Skeletal muscle tissue (tissue), 4 donors: Measurements from ENCODE around the gene SMCO1. TPM values are rescaled to one million over a fixed set of nuclear protein-coding genes. Genes with fewer than 3 reads are reported as not detected.
A peak's percentile ranks its signal among the peaks of the same experiment; 100 is the strongest.
"Not testable (repeated sequence)": the region's sequence is repeated elsewhere in the genome, so short reads cannot be mapped to it uniquely, and the experiment has no call there.

ENCODE experiments used
- H3K27ac ChIP-seq: one replicate; pipeline ENCODE4 v1.7.0; 2013; ENCODE audit warnings: mild to moderate bottlenecking, low read depth, low read length, inconsistent platforms
- H3K27me3 ChIP-seq, 3 donors: one replicate each; pipeline ENCODE4 v1.7.0; 2013; ENCODE audit warnings: low read length in 3 of 3; ENCODE audit not compliant: control insufficient read depth in 3 of 3, insufficient read depth in 3 of 3
- H3K36me3 ChIP-seq, 3 donors: one replicate each; pipeline ENCODE4 v1.7.0; 2013; ENCODE audit warnings: low read length in 3 of 3; ENCODE audit not compliant: control insufficient read depth in 3 of 3, insufficient read depth in 3 of 3
- H3K4me1 ChIP-seq, 3 donors: one replicate each; pipeline ENCODE4 v1.7.0; 2013; ENCODE audit warnings: low read length in 3 of 3, mild to moderate bottlenecking in 3 of 3; ENCODE audit not compliant: control insufficient read depth in 3 of 3, insufficient read depth in 3 of 3
- H3K4me3 ChIP-seq, 3 donors: one replicate each; pipeline ENCODE4 v1.7.0; 2013; ENCODE audit warnings: low read length in 3 of 3
- H3K9ac ChIP-seq, 3 donors: one replicate each; pipeline ENCODE4 v1.7.0; 2013; ENCODE audit warnings: low read length in 3 of 3, mild to moderate bottlenecking in 3 of 3, moderate library complexity in 2 of 3, low read depth in 1 of 3
- H3K9me3 ChIP-seq, 3 donors: one replicate each; pipeline ENCODE4 v1.7.0; 2013; ENCODE audit warnings: low read length in 3 of 3; ENCODE audit not compliant: control insufficient read depth in 3 of 3
- total RNA-seq: library from RNA; depleted of rRNA; stranded (reverse); fragments of >200 nt; gene quantifications from one replicate; pipeline ENCODE4 v1.2.3, GENCODE V29; 2014
- donor health status: Osteomylitis.

Gene SMCO1
- total RNA-seq, 1 donor from 2014 or later = 3.7 TPM

- Histone ChIP-seq H3K9ac (peak overlapping the region in 1 of 3 donors; percentile 51), H3K4me1 (peaks cover 0 to 16% (median 3%) of the 10 kb centered on the region in 3 donors), H3K36me3 (peaks cover 9 to 13% (median 11%) of the 10 kb centered on the region in 3 donors)
- H3K4me3 ChIP-seq, H3K9me3 ChIP-seq, H3K27ac ChIP-seq, H3K27me3 ChIP-seq: not testable (repeated sequence)
These were observed 3.3 kb downstream of the SMCO1 start for GRCh38 chr3:196511646-196512425.

GRCh38 chr3:196511108-196511507 is 4.0 kb downstream of the SMCO1 start:
- not testable (repeated sequence) for H3K27ac ChIP-seq, H3K4me3 ChIP-seq, H3K9ac ChIP-seq, H3K9me3 ChIP-seq, H3K27me3 ChIP-seq
- H3K36me3 ChIP-seq = peaks cover 13 to 20% (median 15%) of the 10 kb centered on the region in 3 donors
- peaks cover 0 to 11% (median 0%) of the 10 kb centered on the region in 3 donors for H3K4me1 ChIP-seq

GRCh38 chr3:196506687-196507086 is 8.5 kb downstream of the SMCO1 start:
- Histone ChIP-seq H3K4me3 (peak overlapping the region in 1 of 3 donors; percentile 46), H3K27me3 (no peaks in the 10 kb centered on the region), H3K36me3 (peaks cover 14 to 20% (median 15%) of the 10 kb centered on the region in 3 donors), H3K9ac (no peak overlapping the region), H3K27ac (no peak overlapping the region), H3K4me1 (peaks cover under 1 to 7% (median under 1%) of the 10 kb centered on the region in 3 donors), H3K9me3 (peaks cover 3 to 7% (median 4%) of the 10 kb centered on the region in 3 donors)

GRCh38 chr3:196504556-196504955 is 10.6 kb downstream of the SMCO1 start:
- Histone ChIP-seq H3K36me3 (peaks cover 14 to 20% (median 17%) of the 10 kb centered on the region in 3 donors), H3K9ac (peak overlapping the region in 2 of 3 donors; percentile 85 to 95), H3K4me1 (peaks cover 13 to 21% (median 16%) of the 10 kb centered on the region in 3 donors), H3K27me3 (no peaks in the 10 kb centered on the region), H3K4me3 (no peak overlapping the region), H3K27ac (no peak overlapping the region), H3K9me3 (peaks cover 3 to 7% (median 4%) of the 10 kb centered on the region in 3 donors)

GRCh38 chr3:196504077-196504398 is 11.1 kb downstream of the SMCO1 start:
- H3K9ac ChIP-seq = peak overlapping the region; percentile 61 to 95 (median 85)
- peak overlapping the region; percentile 87 to 99 (median 91) for H3K4me3 ChIP-seq
- H3K27me3 ChIP-seq = not testable (repeated sequence)

GRCh38 chr3:196503196-196504076 is 11.7 kb downstream of the SMCO1 start, which contains the start of gene RNF168:
Gene RNF168 (minus strand): TSS chr3:196503768. CDS start chr3:196503173, 595 bp downstream.
- Histone ChIP-seq H3K27ac (peak within 1 kb of the TSS; percentile 90), H3K4me3 (peak within 1 kb of the TSS; percentile 87 to 99 (median 91)), H3K36me3 (peaks cover 14 to 20% (median 17%) of the 10 kb centered on the region in 3 donors), H3K27me3 (no peaks in the 10 kb centered on the region), H3K4me1 (peaks cover 16 to 31% (median 21%) of the 10 kb centered on the region in 3 donors), H3K9ac (peak within 1 kb of the TSS; percentile 83 to 95 (median 85)), H3K9me3 (peaks cover 3 to 7% (median 4%) of the 10 kb centered on the region in 3 donors)

More at GRCh38 chr3:196504077-196504398, 11.1 kb downstream of the SMCO1 start:
- H3K4me1 ChIP-seq = peaks cover 16 to 25% (median 17%) of the 10 kb centered on the region in 3 donors
- H3K9me3 ChIP-seq = not testable (repeated sequence)
- H3K27ac ChIP-seq = peak overlapping the region; percentile 90
- peaks cover 14 to 20% (median 17%) of the 10 kb centered on the region in 3 donors for H3K36me3 ChIP-seq

GRCh38 chr3:196502775-196503195 is 12.4 kb downstream of the SMCO1 start:
- Histone ChIP-seq H3K27me3 (no peaks in the 10 kb centered on the region), H3K9ac (peak overlapping the region; percentile 83 to 95 (median 85)), H3K4me1 (peaks cover 16 to 32% (median 23%) of the 10 kb centered on the region in 3 donors), H3K27ac (peak overlapping the region; percentile 90), H3K36me3 (peaks cover 11 to 16% (median 13%) of the 10 kb centered on the region in 3 donors), H3K9me3 (peaks cover 3 to 7% (median 4%) of the 10 kb centered on the region in 3 donors), H3K4me3 (peak overlapping the region; percentile 87 to 99 (median 91))

- H3K9ac ChIP-seq = peak overlapping the region; percentile 83 to 95 (median 85)
These were observed 13.7 kb downstream of the SMCO1 start for GRCh38 chr3:196501316-196502044.

More at GRCh38 chr3:196501316-196502044, 13.7 kb downstream of the SMCO1 start:
- Histone ChIP-seq H3K27ac (no peak overlapping the region), H3K27me3 (no peaks in the 10 kb centered on the region), H3K36me3 (peaks cover 2 to 4% (median 3%) of the 10 kb centered on the region in 3 donors), H3K4me3 (peak overlapping the region; percentile 87 to 99 (median 91)), H3K4me1 (peaks cover 16 to 32% (median 23%) of the 10 kb centered on the region in 3 donors), H3K9me3 (peaks cover 0 to 4% (median 0%) of the 10 kb centered on the region in 3 donors)
